Measurements from ENCODE around the gene RDH5.
A peak's percentile ranks its signal among the peaks of the same experiment; 100 is the strongest.

The RDH5 gene

GRCh38 chr12:55729819-55730818, 9.9 kb downstream of the RDH5 start:
- no peak for DNase-seq

GRCh38 chr12:55732288-55732687, 12.1 kb downstream of the RDH5 start:
- no peak for DNase-seq

DNA sequence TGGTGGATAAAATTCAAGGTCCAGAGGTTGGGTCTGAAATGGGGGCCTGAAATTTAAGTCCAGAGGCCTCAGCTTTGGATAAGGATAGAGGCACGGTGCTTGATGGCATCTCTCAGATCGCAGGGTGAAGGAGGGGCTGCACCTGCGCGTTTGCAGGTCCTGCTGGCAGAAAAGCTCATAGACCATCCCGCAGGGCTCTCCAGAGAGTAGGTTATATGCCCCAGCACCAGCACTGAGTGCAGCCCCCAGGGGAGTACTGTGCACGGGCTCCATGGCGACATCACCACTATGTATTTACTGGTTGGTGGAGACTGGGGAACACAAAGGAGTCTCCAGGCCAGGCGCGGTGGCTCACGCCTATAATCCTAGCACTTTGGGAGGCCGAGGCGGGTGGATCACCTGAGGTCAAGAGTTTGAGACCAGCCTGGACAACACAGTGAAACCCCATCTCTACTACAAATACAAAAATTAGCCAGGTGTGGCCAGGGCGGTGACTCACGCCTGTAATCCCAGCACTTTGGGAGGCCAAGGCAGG, 12.9 kb downstream of the RDH5 start:
- no peak for DNase-seq

- no peak for DNase-seq
These were observed 13.7 kb downstream of the RDH5 start for GRCh38 chr12:55733858-55734257.

GRCh38 chr12:55734595-55734994, 14.4 kb downstream of the RDH5 start:
- DNase-seq = no peak

DNA sequence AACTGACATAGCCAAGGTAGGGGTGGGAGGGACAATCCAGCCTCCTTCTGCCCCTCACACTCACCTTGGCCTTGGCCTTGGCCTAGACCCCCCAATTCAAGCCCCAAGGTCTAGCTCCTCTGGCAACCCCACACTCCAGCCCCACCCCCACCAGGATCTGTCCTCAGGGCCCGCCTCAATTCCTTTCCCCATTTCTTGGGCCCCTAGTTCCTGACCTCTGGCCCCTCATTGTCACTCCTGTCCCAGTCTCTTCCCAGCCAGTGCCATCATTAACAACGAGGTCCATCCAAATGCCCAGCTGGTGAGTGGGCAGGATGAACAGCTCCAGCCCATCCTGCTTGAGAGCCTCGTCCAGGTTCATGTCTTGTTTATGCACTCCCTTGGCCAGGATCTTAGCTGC, 15.9 kb downstream of the RDH5 start:
- no peak for DNase-seq

DNA sequence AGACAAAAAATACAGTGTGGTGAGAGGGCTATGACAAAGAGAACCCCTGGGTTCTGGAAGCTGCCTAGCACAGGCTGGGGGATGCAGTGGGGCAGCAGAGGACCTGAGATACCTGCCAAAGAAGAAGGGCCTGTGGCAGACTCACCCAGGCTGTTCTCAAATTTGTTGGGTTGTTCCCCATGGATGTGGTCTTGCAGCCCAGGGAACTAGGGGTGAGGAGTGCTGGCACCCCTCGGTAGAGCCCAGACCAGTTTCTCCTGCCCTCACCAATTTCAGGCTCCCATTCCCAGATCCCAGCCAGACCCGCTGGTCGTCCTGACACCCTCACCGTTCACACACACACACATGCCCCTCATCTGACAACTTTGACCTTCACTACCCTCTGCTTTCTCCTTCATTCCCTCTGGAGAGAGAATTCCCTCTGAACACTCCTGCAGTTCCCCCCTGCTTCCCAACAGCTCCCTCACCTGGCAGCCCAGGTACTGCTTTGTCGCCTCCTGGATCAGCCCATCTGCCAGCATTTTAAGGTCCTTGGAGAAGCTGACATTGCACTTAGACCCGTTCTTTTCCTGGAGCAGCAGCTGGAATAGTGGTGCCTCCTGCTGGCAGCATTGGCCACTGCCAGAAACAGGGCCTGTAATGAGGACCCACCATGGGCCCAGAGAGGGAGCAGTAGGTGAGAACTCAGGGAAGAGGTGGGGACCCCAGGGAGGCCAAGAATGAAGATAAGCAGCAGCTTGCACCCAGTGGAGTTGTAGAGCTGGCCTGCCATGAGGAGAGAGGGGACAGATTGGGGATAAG, 16.8 kb downstream of the RDH5 start:
- DNase-seq = peak; percentile 58 to 71

GRCh38 chr12:55737581-55738122, 17.5 kb downstream of the RDH5 start:
- DNase-seq = no peak

DNA sequence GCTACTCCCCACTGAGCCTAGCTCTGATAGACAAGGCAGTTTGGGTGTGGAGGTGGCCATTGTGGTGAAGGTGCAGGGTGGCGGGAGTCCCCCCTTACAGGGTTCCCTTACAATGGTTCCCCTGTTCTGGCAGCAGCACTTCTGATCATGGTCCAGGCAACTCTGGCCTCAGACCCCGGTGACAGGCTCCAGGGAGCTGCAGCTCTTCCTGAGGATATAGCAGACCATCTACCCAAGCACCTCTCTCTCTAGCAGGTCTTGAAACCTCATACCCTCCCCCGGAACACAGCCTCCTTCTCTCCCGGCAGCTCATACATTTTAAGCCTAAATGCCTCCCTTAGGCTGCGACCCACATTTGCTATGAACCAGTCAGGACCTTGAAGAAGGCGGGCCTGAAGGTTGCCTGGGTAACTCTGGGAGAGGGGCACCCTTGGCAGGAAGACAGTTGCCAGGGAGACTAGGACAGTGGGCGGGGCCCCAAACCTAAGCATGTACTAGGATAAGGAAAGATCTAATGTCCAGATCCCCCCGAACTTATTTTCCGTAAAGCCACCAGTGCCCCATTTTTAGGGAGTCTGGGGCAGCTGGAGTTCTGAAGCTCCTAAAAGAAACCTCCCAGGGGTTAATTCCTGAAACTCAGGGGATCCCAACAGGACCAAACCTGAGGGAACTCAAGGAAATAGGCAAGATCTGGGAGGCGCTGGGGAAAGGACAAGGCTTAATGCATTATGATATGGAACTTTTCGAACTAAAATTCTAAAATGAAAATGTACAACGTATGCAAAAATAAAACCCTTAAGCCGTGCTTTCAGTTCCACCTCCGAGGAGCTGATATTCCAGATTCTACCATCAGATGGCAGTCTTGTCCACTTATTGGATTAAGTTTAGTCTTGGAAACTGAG, 18.2 kb downstream of the RDH5 start:
- DNase-seq = peak; percentile 84

GRCh38 chr12:55739025-55739378, 18.8 kb downstream of the RDH5 start:
- DNase-seq = no peak

DNA sequence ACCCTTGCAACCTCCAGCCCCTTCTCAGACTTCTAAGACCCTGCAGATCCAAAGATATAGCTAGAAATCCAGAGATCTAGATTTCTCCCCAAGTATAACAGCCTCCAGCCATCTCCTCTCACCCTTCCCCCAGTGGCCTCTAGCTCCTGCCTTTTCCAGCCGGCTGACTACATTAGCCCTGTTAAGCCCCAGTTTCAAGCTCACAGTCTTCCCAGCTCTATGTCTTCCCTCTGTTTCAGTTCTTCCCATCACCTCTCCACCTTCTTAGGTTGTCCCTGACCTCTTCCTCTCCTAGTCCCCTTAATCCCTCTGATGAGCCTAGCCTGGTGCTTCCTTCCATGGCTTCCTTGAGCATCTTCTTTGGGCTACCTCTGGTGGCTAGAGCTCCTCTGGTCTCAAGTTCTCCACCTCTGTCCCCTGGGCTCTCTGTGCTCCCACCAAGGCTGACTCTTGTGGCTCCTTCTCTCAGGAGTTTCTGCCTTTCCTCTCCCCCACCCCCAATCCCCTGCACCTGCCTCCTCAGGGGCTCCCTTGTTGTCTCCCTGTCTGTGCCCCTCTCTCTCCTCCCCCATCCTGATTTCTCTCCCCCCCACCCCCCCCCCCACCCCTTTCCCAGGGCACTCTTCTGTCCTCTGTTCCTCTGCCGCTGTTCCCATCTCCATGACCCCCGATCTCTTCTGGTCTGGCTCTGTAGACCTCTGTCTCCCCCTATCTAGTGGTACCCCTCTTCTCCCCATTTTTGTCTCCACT, 21.9 kb downstream of the RDH5 start:
- DNase-seq = no peak

GRCh38 chr12:55742719-55743405, 22.7 kb downstream of the RDH5 start, which contains the start of gene GDF11:
Gene GDF11 (plus strand): TSS chr12:55743122. CDS start chr12:55743317, 195 bp downstream.
- DNase-seq = peak; percentile 76 to 82

GRCh38 chr12:55743406-55744339, 23.5 kb downstream of the RDH5 start:
- peak; percentile 48 to 59 for DNase-seq

GRCh38 chr12:55744340-55745030, 24.3 kb downstream of the RDH5 start:
- DNase-seq = no peak

DNA sequence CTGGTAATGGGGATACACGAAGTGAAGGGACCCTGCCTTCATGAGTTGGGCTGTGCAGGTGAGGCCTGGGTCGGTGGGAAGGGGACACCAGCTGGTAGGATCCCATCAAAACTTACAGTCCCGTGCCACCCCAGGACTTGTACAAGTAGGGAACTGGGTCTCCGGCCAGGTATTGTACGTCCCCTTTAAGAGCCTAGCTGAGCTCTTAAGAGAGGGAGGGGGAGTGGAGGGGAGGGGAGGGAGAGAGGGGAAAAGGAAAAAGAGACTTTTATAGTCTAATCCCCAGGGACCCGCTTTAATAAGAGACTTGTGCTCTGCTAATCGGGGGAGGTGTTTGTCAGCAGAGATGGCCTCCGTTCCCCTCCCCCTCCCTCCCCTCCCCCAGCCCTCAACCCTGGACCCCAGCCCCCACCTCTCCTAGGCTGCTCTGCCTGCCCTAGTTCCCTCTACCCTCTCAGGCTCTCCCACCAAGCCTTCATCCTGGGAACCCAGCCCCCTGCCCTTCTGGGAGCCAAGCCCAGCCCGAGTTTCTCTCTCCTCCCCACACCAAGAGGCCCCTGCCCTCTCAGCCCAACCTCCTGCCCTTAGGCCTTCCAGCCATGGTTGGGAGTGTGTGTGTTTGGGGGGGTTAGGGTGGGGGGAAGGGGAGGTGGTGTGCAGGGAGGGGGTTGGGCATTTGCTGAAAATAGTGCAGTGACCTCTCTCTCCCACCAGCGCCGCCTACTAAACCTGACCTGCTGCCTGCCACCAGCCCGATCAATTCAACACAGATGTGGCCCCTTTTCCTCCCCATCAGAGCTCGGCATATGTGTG, 25.4 kb downstream of the RDH5 start:
- DNase-seq = no peak

- no peak for DNase-seq
These were observed 26.1 kb downstream of the RDH5 start for GRCh38 chr12:55746174-55746912.

- DNase-seq = no peak
These were observed 26.7 kb downstream of the RDH5 start for GRCh38 chr12:55746913-55747231.

All from stimulated activated CD4-positive, alpha-beta T cell treated with anti-CD3 and anti-CD28 coated beads, Interleukin-2, amount 100 ng/mL, for 24 hours (primary cell).